T-cell (primary cell): ENCODE measurements around the gene FKBP4. TPM values are rescaled to one million over a fixed set of nuclear protein-coding genes. Genes with fewer than 3 reads are reported as not detected.
A peak's percentile ranks its signal among the peaks of the same experiment; 100 is the strongest.

ENCODE experiments used
- ATAC-seq, 4 experiments: fragments of 200-7000 bp in 3 of 4; fragments of 150-1000 bp in 1 of 4; cut with Tn5 transposase; replicated peaks in 1 of 4; 1 replicate in 3 of 4; 2 replicates in 1 of 4; pipeline ENCODE4 v1.10.0; 2021; ENCODE audit warnings: moderate library complexity in 3 of 4, mild to moderate bottlenecking in 2 of 4, moderate number of reproducible peaks in 1 of 4
- CTCF ChIA-PET, 2 donors: fragments of 300-600 bp; sonication (Branson Sonifier 250); formaldehyde crosslinking; loops; one replicate each; lab custom pipeline; 2022; ENCODE audit warnings: antibody characterized with exemption in 2 of 2; lab: Charles Lee
- POLR2A ChIA-PET, 2 donors: fragments of 300-600 bp; sonication (Branson Sonifier 250); formaldehyde crosslinking; loops; one replicate each; lab custom pipeline; 2022; ENCODE audit warnings: antibody characterized with exemption in 2 of 2; lab: Charles Lee
- DNase-seq, 35 experiments: peaks; one replicate each; pipeline versions ENCODE4 v3.0.0 to v3.0.0-alpha.2; 2013 to 2023
- H3K27ac ChIP-seq: one replicate; pipeline ENCODE4 v1.5.1; 2013; ENCODE audit warnings: low read length
- H3K27me3 ChIP-seq, 2 experiments: replicated peaks in 1 of 2; 1 replicate in 1 of 2; 2 replicates in 1 of 2; pipeline versions ENCODE4 v1.6.1 to v1.7.0; 2013; ENCODE audit warnings: low read length in 1 of 2, mixed read lengths in 1 of 2; ENCODE audit not compliant: control insufficient read depth in 2 of 2, insufficient read depth in 2 of 2; ENCODE audit errors: extremely low read depth in 1 of 2
- H3K36me3 ChIP-seq, 2 donors: 1 replicate in 1 of 2; 2 replicates in 1 of 2; pipeline versions ENCODE4 v1.6.1 to v1.7.0; 2013; ENCODE audit warnings: low read length in 1 of 2; ENCODE audit not compliant: control insufficient read depth in 2 of 2, insufficient read depth in 1 of 2; ENCODE audit errors: extremely low read depth in 1 of 2
- H3K4me1 ChIP-seq, 2 experiments: 1 replicate in 1 of 2; 2 replicates in 1 of 2; pipeline versions ENCODE4 v1.6.1 to v1.7.0; 2013; ENCODE audit warnings: low read length in 2 of 2, mixed read lengths in 1 of 2; ENCODE audit not compliant: insufficient read depth in 2 of 2, control insufficient read depth in 1 of 2; ENCODE audit errors: extremely low read depth in 1 of 2
- H3K4me3 ChIP-seq, 2 donors: 1 replicate in 1 of 2; 2 replicates in 1 of 2; pipeline versions ENCODE4 v1.5.1 to v1.7.0; 2013; ENCODE audit warnings: mild to moderate bottlenecking in 2 of 2, low read length in 1 of 2, moderate library complexity in 1 of 2; ENCODE audit not compliant: control insufficient read depth in 1 of 2; ENCODE audit errors: extremely low read depth in 1 of 2
- H3K9me3 ChIP-seq: 2 replicates; pipeline ENCODE4 v1.7.0; 2013
- H3K27ac Mint-ChIP-seq, 2 donors: one replicate each; pipeline ENCODE4 v1.8.0; 2020 to 2021; ENCODE audit warnings: mild to moderate bottlenecking in 2 of 2, mixed read lengths in 2 of 2
- H3K27me3 Mint-ChIP-seq, 2 donors: one replicate each; pipeline ENCODE4 v1.8.0; 2021 to 2022; ENCODE audit warnings: mixed read lengths in 2 of 2
- H3K36me3 Mint-ChIP-seq: one replicate; pipeline ENCODE4 v1.8.0; 2021; ENCODE audit warnings: mixed read lengths
- H3K4me1 Mint-ChIP-seq, 3 donors: one replicate each; pipeline ENCODE4 v1.8.0; 2020 to 2022; ENCODE audit warnings: mixed read lengths in 3 of 3, mild to moderate bottlenecking in 1 of 3
- H3K4me3 Mint-ChIP-seq, 3 donors: one replicate each; pipeline ENCODE4 v1.8.0; 2020 to 2022; ENCODE audit warnings: mild to moderate bottlenecking in 3 of 3, mixed read lengths in 3 of 3, moderate library complexity in 3 of 3
- H3K9me3 Mint-ChIP-seq, 3 donors: one replicate each; pipeline ENCODE4 v1.8.0; 2020 to 2022; ENCODE audit warnings: mixed read lengths in 3 of 3
- WGBS: methylation state at CpG from one replicate; pipeline ENCODE4 v1.1.5; 2013; ENCODE audit warnings: missing lambda C conversion rate; ENCODE audit not compliant: insufficient coverage; 5-methylcytosine and 5-hydroxymethylcytosine counted together
- total RNA-seq, 35 experiments: library from RNA in 6 of 35; stranded (reverse) in 6 of 35; fragments of 120-200 nt in 1 of 35; gene quantifications; one replicate each; pipeline versions ENCODE4 v1.2.1 to v1.2.4 and lab custom pipeline; 2013 to 2026

FKBP4 gene, protein sequence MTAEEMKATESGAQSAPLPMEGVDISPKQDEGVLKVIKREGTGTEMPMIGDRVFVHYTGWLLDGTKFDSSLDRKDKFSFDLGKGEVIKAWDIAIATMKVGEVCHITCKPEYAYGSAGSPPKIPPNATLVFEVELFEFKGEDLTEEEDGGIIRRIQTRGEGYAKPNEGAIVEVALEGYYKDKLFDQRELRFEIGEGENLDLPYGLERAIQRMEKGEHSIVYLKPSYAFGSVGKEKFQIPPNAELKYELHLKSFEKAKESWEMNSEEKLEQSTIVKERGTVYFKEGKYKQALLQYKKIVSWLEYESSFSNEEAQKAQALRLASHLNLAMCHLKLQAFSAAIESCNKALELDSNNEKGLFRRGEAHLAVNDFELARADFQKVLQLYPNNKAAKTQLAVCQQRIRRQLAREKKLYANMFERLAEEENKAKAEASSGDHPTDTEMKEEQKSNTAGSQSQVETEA
- 10 to 100 TPM; 47.7 to 61.3 (median 52.5) TPM for total RNA-seq
- total RNA-seq (2013), result 32.8 TPM
- total RNA-seq (lab: John Stamatoyannopoulos, UW), result 35.9 to 542 (median 55.3) reads per million in 29 experiments

DNA sequence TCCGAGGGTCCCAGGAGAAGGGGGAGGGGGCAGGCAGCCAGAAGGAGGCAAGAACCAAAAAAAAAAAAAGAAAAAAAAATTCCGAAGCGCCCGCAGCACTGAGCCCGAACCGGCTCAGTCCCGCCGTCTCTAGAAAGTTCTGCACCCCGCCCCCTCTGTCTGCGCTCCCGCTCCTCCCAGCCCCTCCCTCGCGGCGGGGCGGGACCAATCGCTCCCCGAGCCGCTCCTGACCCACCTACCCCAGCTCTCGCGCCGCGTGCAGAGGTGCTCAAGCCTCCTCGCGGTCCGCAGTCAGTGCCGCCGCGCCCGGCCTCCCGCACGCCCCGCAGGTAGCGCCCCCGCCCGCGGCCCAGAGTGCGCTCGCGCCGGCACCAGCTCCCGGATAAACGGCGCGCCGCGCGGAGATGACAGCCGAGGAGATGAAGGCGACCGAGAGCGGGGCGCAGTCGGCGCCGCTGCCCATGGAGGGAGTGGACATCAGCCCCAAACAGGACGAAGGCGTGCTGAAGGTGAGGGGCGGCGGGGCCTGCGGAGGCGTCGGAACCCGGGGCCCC lies at the start of gene FKBP4:
Gene FKBP4, plus strand, starts transcription at position 235 of the 554 bp plus-strand sequence. Its CDS starts 170 bp downstream, at position 405.
- H3K4me3 Mint-ChIP-seq, result peak within 1 kb of the TSS; percentile 84 to 95 (median 89)

DNA sequence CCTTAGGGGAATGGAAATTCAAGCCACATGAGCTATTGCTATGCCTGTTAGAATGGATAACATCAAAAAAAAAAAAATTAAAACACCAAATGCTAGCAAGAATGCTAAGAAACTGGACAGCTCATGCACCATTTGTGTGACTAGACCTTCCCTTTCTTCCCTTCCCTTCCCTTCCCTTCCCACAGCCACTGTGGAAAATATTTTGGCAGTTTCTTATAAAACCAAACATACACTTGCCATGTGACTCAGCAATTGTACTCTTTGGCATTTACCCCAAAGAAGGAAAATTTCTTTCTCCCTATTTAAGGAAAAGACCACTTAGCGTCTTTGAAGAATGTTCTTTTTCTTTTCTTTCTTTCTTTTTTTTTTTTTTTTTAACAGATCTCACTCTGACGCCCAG lies 49.1 kb upstream of the FKBP4 start:
- no peak overlapping the region for H3K27ac ChIP-seq
- H3K27me3 ChIP-seq, result peaks cover 0 to 20% of the 10 kb centered on the region in 2 experiments
- Mint-ChIP-seq H3K36me3 (no peaks in the 10 kb centered on the region), H3K4me3 (no peak overlapping the region), H3K9me3 (peaks cover 0 to 3% (median 0%) of the 10 kb centered on the region in 3 donors), H3K27ac (no peak overlapping the region), H3K27me3 (peaks cover 5 to 30% of the 10 kb centered on the region in 2 donors), H3K4me1 (no peaks in the 10 kb centered on the region)
- POLR2A ChIA-PET, result no interaction called here
- no peak for ATAC-seq
- H3K36me3 ChIP-seq, result no peaks in the 10 kb centered on the region
- no CpG with 5 or more reads among the region's 2 CpGs for WGBS
- CTCF ChIA-PET, result no interaction called here
- no peak for DNase-seq
- H3K9me3 ChIP-seq, result no peaks in the 10 kb centered on the region
- no peaks in the 10 kb centered on the region for H3K4me1 ChIP-seq
- no peak overlapping the region for H3K4me3 ChIP-seq

More for the DNA sequence above, at the start of gene FKBP4:
- no peaks in the 10 kb centered on the region for H3K9me3 Mint-ChIP-seq
- no peaks in the 10 kb centered on the region for H3K27me3 Mint-ChIP-seq
- no peaks in the 10 kb centered on the region for H3K9me3 ChIP-seq
- H3K4me1 Mint-ChIP-seq, result peaks cover 18 to 28% (median 25%) of the 10 kb centered on the region in 3 donors
- POLR2A ChIA-PET, result interaction anchor here in 1 of 2 donors (0.5 to 0.7 kb wide), 3 partner anchors 17 to 98 kb away, joined by 3 to 7 read pairs (median 4); no protein-coding TSS in a partner anchor
- peaks cover 4 to 29% of the 10 kb centered on the region in 2 experiments for H3K4me1 ChIP-seq
- H3K27ac Mint-ChIP-seq, result peak within 1 kb of the TSS in 1 of 2 donors; percentile 78
- peaks cover 4 to 25% of the 10 kb centered on the region in 2 donors for H3K36me3 ChIP-seq
- CTCF ChIA-PET, result interaction anchor here (0.8 to 1.7 kb wide), 3 partner anchors 10 to 104 kb away, joined by 3 to 4 read pairs (median 4); no protein-coding TSS in a partner anchor
- H3K4me3 ChIP-seq, result peak within 1 kb of the TSS; percentile 77 to 79
- ATAC-seq (peak; percentile 87 to 89 (median 88)), DNase-seq (peak; percentile 72 to 93 (median 82))
- no peaks in the 10 kb centered on the region for H3K27me3 ChIP-seq
- peak within 1 kb of the TSS; percentile 35 for H3K27ac ChIP-seq
- H3K36me3 Mint-ChIP-seq, result peaks cover 20% of the 10 kb centered on the region
- under 1% methylated on average over 63 of the region's 63 CpGs for WGBS

DNA sequence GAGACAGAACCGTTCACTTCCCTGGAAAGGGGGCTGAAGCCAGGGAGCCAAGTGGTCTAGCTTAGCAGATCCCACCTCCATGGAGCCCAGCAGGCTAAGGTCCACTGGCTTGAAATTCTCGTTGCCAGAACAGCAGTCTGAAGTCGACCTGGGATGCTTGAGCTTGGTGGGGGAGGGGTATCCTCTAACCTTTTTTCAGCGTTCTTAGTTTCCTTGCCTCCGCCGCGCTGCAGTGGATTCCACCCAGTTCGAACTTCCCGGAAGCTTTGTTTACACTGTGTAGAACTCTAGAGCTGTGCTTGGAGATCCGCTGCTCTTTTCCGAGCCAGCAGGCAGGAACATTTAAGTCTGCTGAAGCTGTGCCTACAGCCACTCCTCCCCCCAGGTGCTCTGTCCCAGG lies 45.2 kb upstream of the FKBP4 start:
- ATAC-seq (no peak), DNase-seq (no peak)
- Histone ChIP-seq H3K27ac (no peak overlapping the region), H3K9me3 (no peaks in the 10 kb centered on the region), H3K4me3 (no peak overlapping the region), H3K36me3 (no peaks in the 10 kb centered on the region), H3K4me1 (peaks cover 0 to 2% of the 10 kb centered on the region in 2 experiments), H3K27me3 (peaks cover 4 to 22% of the 10 kb centered on the region in 2 experiments)
- Mint-ChIP-seq H3K36me3 (no peaks in the 10 kb centered on the region), H3K27me3 (peaks cover 27 to 44% of the 10 kb centered on the region in 2 donors), H3K27ac (no peak overlapping the region), H3K4me1 (peaks cover 0 to 11% (median 0%) of the 10 kb centered on the region in 3 donors), H3K9me3 (peaks cover 0 to 4% (median 3%) of the 10 kb centered on the region in 3 donors), H3K4me3 (no peak overlapping the region)
- WGBS, result 92% methylated on average over 9 of the region's 11 CpGs
- POLR2A ChIA-PET, result no interaction called here
- CTCF ChIA-PET, result no interaction called here

DNA sequence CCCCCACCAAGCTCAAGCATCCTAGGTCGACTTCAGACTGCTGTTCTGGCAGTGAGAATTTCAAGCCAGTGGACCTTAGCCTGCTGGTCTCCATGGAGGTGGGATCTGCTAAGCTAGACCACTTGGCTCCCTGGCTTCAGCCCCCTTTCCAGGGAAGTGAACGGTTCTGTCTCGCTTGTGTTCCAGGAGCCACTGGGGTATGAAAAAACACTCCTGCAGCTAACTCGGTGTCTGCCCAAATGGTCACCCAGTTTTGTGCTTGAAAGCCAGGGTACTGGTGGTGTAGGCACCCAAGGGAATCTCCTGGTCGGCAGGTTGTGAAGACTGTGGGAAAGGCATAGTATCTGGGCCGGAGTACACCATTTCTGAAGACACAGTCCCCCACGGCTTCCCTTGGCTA lies 44.6 kb upstream of the FKBP4 start:
- Mint-ChIP-seq H3K27me3 (peaks cover 27 to 45% of the 10 kb centered on the region in 2 donors), H3K4me3 (no peak overlapping the region), H3K36me3 (no peaks in the 10 kb centered on the region), H3K27ac (no peak overlapping the region), H3K4me1 (peaks cover 0 to 11% (median 0%) of the 10 kb centered on the region in 3 donors), H3K9me3 (peaks cover 0 to 4% (median 3%) of the 10 kb centered on the region in 3 donors)
- ATAC-seq (no peak), DNase-seq (no peak)
- POLR2A ChIA-PET, result no interaction called here
- Histone ChIP-seq H3K9me3 (no peaks in the 10 kb centered on the region), H3K4me3 (no peak overlapping the region), H3K36me3 (no peaks in the 10 kb centered on the region), H3K4me1 (peaks cover 0 to 2% of the 10 kb centered on the region in 2 experiments), H3K27me3 (peaks cover 8 to 22% of the 10 kb centered on the region in 2 experiments), H3K27ac (no peak overlapping the region)
- CTCF ChIA-PET, result no interaction called here
- 66% methylated on average over 6 of the region's 7 CpGs for WGBS

DNA sequence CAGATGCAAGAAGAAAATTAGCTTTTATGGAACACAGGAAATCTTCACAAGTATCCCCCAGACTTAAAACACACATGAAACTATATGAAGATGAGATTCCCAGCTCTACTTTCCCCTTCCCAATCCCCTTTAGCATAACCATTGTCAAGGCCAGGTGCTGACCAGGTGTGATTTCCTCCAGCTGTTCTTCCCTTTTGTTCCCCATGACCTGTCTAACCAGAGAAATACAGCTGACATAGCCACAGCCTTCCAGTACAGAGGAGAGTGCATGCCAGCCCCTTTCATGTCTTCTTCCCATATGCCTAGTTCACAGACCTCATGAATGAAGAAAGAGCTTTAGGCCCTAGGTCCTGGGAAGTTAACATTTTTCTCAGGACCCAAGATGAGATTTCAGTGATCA lies 43.5 kb upstream of the FKBP4 start:
- H3K27ac ChIP-seq, result no peak overlapping the region
- no peak overlapping the region for H3K27ac Mint-ChIP-seq
- H3K9me3 ChIP-seq, result no peaks in the 10 kb centered on the region
- peaks cover 8 to 30% of the 10 kb centered on the region in 2 experiments for H3K27me3 ChIP-seq
- ChIA-PET CTCF (interaction anchor here in 1 of 2 donors (1.3 kb wide), 1 partner anchor 8 kb away, joined by 5 read pairs; no protein-coding TSS in a partner anchor), POLR2A (no interaction called here)
- H3K4me1 ChIP-seq, result peaks cover 0 to 2% of the 10 kb centered on the region in 2 experiments
- H3K36me3 Mint-ChIP-seq, result no peaks in the 10 kb centered on the region
- peaks cover 27 to 47% of the 10 kb centered on the region in 2 donors for H3K27me3 Mint-ChIP-seq
- no peak for DNase-seq
- H3K4me3 ChIP-seq, result no peak overlapping the region
- H3K4me3 Mint-ChIP-seq, result no peak overlapping the region
- ATAC-seq, result no peak
- peaks cover 0 to 11% (median 0%) of the 10 kb centered on the region in 3 donors for H3K4me1 Mint-ChIP-seq
- peaks cover 0 to 4% (median 2%) of the 10 kb centered on the region in 3 donors for H3K9me3 Mint-ChIP-seq
- no peaks in the 10 kb centered on the region for H3K36me3 ChIP-seq

DNA sequence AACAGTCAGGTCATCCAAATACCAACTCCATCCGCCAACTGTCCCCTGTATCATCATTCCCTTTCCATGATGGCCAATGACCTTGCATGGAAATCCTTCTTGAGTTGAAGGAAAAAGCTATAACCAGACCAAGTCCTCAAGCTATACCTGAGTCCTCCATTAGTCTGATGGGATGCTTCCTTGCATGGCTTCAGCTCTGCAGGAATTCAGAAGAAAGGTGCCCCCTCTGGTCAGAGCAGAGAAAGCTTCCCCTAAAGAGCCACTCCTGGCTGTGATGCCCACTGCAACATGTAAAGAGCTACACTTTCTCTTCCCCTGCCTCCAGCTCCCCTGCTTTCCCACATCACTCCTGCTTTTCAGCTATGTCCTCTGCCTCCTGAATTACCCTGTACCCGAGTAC lies 43.1 kb upstream of the FKBP4 start:
- POLR2A ChIA-PET, result no interaction called here

More for the DNA sequence above, 43.1 kb upstream of the FKBP4 start:
- Histone ChIP-seq H3K4me3 (no peak overlapping the region), H3K36me3 (no peaks in the 10 kb centered on the region), H3K4me1 (peaks cover 0 to 2% of the 10 kb centered on the region in 2 experiments), H3K27me3 (peaks cover 8 to 33% of the 10 kb centered on the region in 2 experiments), H3K27ac (no peak overlapping the region), H3K9me3 (no peaks in the 10 kb centered on the region)
- Mint-ChIP-seq H3K27me3 (peaks cover 31 to 49% of the 10 kb centered on the region in 2 donors), H3K4me3 (peak overlapping the region in 1 of 3 donors; percentile 40), H3K4me1 (peaks cover 0 to 11% (median 0%) of the 10 kb centered on the region in 3 donors), H3K36me3 (peaks cover 3% of the 10 kb centered on the region), H3K9me3 (peaks cover 0 to 4% (median 0%) of the 10 kb centered on the region in 3 donors), H3K27ac (no peak overlapping the region)
- CTCF ChIA-PET, result interaction anchor here in 1 of 2 donors (0.5 to 1.3 kb wide), 2 partner anchors 8 to 1244 kb away, joined by 3 to 5 read pairs; no protein-coding TSS in a partner anchor
- 53% methylated on average over 2 of the region's 2 CpGs for WGBS
- ATAC-seq, result no peak
- no peak for DNase-seq
